GM11168 (cell line): Measurements from ENCODE around the gene KRTAP5-6.

Experiments
- in situ Hi-C: fragments of 300-500 bp; cut with MboI; formaldehyde crosslinking; loops from one replicate; pipeline ENCODE4 v1.12.0; 2022; ENCODE audit warnings: low sequenced_read_pairs; ENCODE audit not compliant: unreplicated experiment

The KRTAP5-6 gene

GRCh38 chr11:1696608-1697570 is at the start of gene KRTAP5-6:
Gene KRTAP5-6, plus strand, starts transcription at chr11:1697195. Its CDS starts 51 bp downstream, at chr11:1697246.
- in situ Hi-C loops: no loop called here

GRCh38 chr11:1647901-1648652 is 48.9 kb upstream of the KRTAP5-6 start:
- in situ Hi-C loops: no loop called here

GRCh38 chr11:1648653-1649420 is 48.2 kb upstream of the KRTAP5-6 start:
- in situ Hi-C loops: no loop called here

GRCh38 chr11:1650034-1650917 is 46.7 kb upstream of the KRTAP5-6 start:
- in situ Hi-C loops: no loop called here

- in situ Hi-C loops: no loop called here
Observed at GRCh38 chr11:1650918-1651262, 46.1 kb upstream of the KRTAP5-6 start.

GRCh38 chr11:1651411-1651980 is 45.5 kb upstream of the KRTAP5-6 start:
- in situ Hi-C loops: no loop called here

- in situ Hi-C loops: no loop called here
Observed at GRCh38 chr11:1652026-1652425, 45.0 kb upstream of the KRTAP5-6 start.

GRCh38 chr11:1652442-1652770 is 44.6 kb upstream of the KRTAP5-6 start:
- in situ Hi-C loops: no loop called here

- in situ Hi-C loops: no loop called here
Observed at GRCh38 chr11:1652771-1653540, 44.0 kb upstream of the KRTAP5-6 start.

GRCh38 chr11:1653541-1654387 is 43.2 kb upstream of the KRTAP5-6 start:
- in situ Hi-C loops: no loop called here

GRCh38 chr11:1654388-1655167 is 42.4 kb upstream of the KRTAP5-6 start:
- in situ Hi-C loops: no loop called here

GRCh38 chr11:1655168-1656060 is 41.6 kb upstream of the KRTAP5-6 start:
- in situ Hi-C loops: no loop called here

- in situ Hi-C loops: no loop called here
Observed at GRCh38 chr11:1656061-1656441, 40.9 kb upstream of the KRTAP5-6 start.

GRCh38 chr11:1656670-1657069 is 40.3 kb upstream of the KRTAP5-6 start:
- in situ Hi-C loops: no loop called here

GRCh38 chr11:1659506-1659905 is 37.5 kb upstream of the KRTAP5-6 start:
- in situ Hi-C loops: no loop called here
